Progenitor cell of endocrine pancreas (in vitro differentiated cells): ENCODE results near the gene ANAPC5. TPM values are rescaled to one million over a fixed set of nuclear protein-coding genes. Genes with fewer than 3 reads are reported as not detected.
A peak's percentile ranks its signal among the peaks of the same experiment; 100 is the strongest.

Experiments
- DNase-seq: peaks from one replicate; pipeline ENCODE4 v3.0.0; 2021; ENCODE audit warnings: low spot score; ENCODE audit not compliant: unreplicated experiment
- H3K27ac Mint-ChIP-seq: 2 replicates; pipeline ENCODE4 v1.8.0; 2021; ENCODE audit warnings: mild to moderate bottlenecking, moderate library complexity, mixed read lengths
- H3K27me3 Mint-ChIP-seq: 2 replicates; pipeline ENCODE4 v1.8.0; 2021; ENCODE audit warnings: mixed read lengths
- H3K36me3 Mint-ChIP-seq: 2 replicates; pipeline ENCODE4 v1.8.0; 2022; ENCODE audit warnings: mixed read lengths; ENCODE audit not compliant: insufficient read depth
- H3K4me1 Mint-ChIP-seq: 2 replicates; pipeline ENCODE4 v1.8.0; 2021; ENCODE audit warnings: low read depth, mixed read lengths
- H3K4me3 Mint-ChIP-seq: 2 replicates; pipeline ENCODE4 v1.8.0; 2021; ENCODE audit warnings: low read depth, mild to moderate bottlenecking, moderate library complexity, mixed read lengths
- H3K9me3 Mint-ChIP-seq: 2 replicates; pipeline ENCODE4 v1.8.0; 2021; ENCODE audit warnings: low read depth, mixed read lengths
- CTCF ChIP-seq: fragments of 200-600 bp; sonication (generic); IDR thresholded peaks from one replicate; pipeline ENCODE4 v1.5.0; 2021; ENCODE audit warnings: antibody characterized with exemption, mild to moderate bottlenecking; ENCODE audit not compliant: unreplicated experiment
- total RNA-seq: library from RNA; stranded (reverse); gene quantifications from 2 replicates; pipeline ENCODE4 v1.2.1, GENCODE V29; 2021

Gene ANAPC5
- total RNA-seq, 1 donor from 2014 or later, result 94.3 TPM

- peaks cover 16% of the 10 kb centered on the region for H3K4me1 Mint-ChIP-seq
- no peak overlapping the region for H3K4me3 Mint-ChIP-seq
- peak overlapping the region; percentile 56 for H3K27ac Mint-ChIP-seq
- H3K9me3 Mint-ChIP-seq, result no peaks in the 10 kb centered on the region
- peaks cover 26% of the 10 kb centered on the region for H3K36me3 Mint-ChIP-seq
- no peaks in the 10 kb centered on the region for H3K27me3 Mint-ChIP-seq
- no peak for TF ChIP-seq CTCF
- no peak for DNase-seq
Measured at GRCh38 chr12:121346747-121347146, 5.5 kb downstream of the ANAPC5 start.

GRCh38 chr12:121345151-121345815 lies 6.9 kb downstream of the ANAPC5 start:
- Mint-ChIP-seq H3K27ac (peak overlapping the region; percentile 22), H3K9me3 (no peaks in the 10 kb centered on the region), H3K4me3 (no peak overlapping the region), H3K36me3 (peaks cover 29% of the 10 kb centered on the region), H3K27me3 (no peaks in the 10 kb centered on the region), H3K4me1 (peaks cover 13% of the 10 kb centered on the region)
- no peak for DNase-seq
- TF ChIP-seq CTCF, result no peak

GRCh38 chr12:121344506-121344905 lies 7.7 kb downstream of the ANAPC5 start:
- DNase-seq, result no peak
- no peak for TF ChIP-seq CTCF
- Mint-ChIP-seq H3K4me1 (peaks cover 13% of the 10 kb centered on the region), H3K27ac (no peak overlapping the region), H3K27me3 (no peaks in the 10 kb centered on the region), H3K4me3 (no peak overlapping the region), H3K9me3 (no peaks in the 10 kb centered on the region), H3K36me3 (peaks cover 29% of the 10 kb centered on the region)

GRCh38 chr12:121337416-121337815 lies 14.8 kb downstream of the ANAPC5 start:
- peaks cover 4% of the 10 kb centered on the region for H3K36me3 Mint-ChIP-seq
- no peak overlapping the region for H3K27ac Mint-ChIP-seq

More at GRCh38 chr12:121337416-121337815, 14.8 kb downstream of the ANAPC5 start:
- H3K9me3 Mint-ChIP-seq, result no peaks in the 10 kb centered on the region
- TF ChIP-seq CTCF, result no peak
- no peak overlapping the region for H3K4me3 Mint-ChIP-seq
- no peaks in the 10 kb centered on the region for H3K4me1 Mint-ChIP-seq
- DNase-seq, result no peak
- H3K27me3 Mint-ChIP-seq, result no peaks in the 10 kb centered on the region
